Heart left ventricle (tissue), 13 donors: Measurements from ENCODE around the gene BRK1.

Experiments used
- POLR2A ChIP-seq, 2 donors: fragments of 450-650 bp; IDR thresholded peaks; one replicate each; pipeline ENCODE4 v1.6.1; 2017; ENCODE audit warnings: antibody characterized with exemption in 2 of 2, mild to moderate bottlenecking in 2 of 2, moderate library complexity in 2 of 2
- TF ChIP-seq, protein P1 (sequence below), 12 donors: fragments of 200-600 bp; sonication (generic) in 4 of 12; IDR thresholded peaks; one replicate each; pipeline versions ENCODE4 v1.5.0 to v1.8.0; 2018 to 2022; ENCODE audit warnings: antibody characterized with exemption in 12 of 12, mild to moderate bottlenecking in 5 of 12
- donor health status: ischemic (EF 13 %, LVEDD 7.1; RV severe dilation, severe dysfunction).
- donor health status: DM: no; HTN: yes; CAD: no.
- donor health status: DM: no; HTN: no; CAD: no.
- donor health status: ischemic (EF 25% LVEDD 6.9; RV normal size, moderate dysfunction).
- donor health status: ischemic (EF 25% LVEDD 5.7; RV mildly dilated, moderate dysfunction).
- donor health status: ischemic (EF 35%, LVEDD 5.7; RV mildly dilated, moderate dysfunction).
- donor health status: nonischemic (EF 11% LVEDD 7.7; RV severe dilation, severe dysfunction).
- donor health status: DM: yes; HTN: yes; CAD: no.
- donor health status: PGD.
- donor health status: ischemic (EF 29% LVEDD 5.4; RV normal size, mild dysfunction).
- donor health status: nonischemic (EF 23%, LVEDD 6.1; RV moderate dilation, normal function).

- TF ChIP-seq, protein P1, sequence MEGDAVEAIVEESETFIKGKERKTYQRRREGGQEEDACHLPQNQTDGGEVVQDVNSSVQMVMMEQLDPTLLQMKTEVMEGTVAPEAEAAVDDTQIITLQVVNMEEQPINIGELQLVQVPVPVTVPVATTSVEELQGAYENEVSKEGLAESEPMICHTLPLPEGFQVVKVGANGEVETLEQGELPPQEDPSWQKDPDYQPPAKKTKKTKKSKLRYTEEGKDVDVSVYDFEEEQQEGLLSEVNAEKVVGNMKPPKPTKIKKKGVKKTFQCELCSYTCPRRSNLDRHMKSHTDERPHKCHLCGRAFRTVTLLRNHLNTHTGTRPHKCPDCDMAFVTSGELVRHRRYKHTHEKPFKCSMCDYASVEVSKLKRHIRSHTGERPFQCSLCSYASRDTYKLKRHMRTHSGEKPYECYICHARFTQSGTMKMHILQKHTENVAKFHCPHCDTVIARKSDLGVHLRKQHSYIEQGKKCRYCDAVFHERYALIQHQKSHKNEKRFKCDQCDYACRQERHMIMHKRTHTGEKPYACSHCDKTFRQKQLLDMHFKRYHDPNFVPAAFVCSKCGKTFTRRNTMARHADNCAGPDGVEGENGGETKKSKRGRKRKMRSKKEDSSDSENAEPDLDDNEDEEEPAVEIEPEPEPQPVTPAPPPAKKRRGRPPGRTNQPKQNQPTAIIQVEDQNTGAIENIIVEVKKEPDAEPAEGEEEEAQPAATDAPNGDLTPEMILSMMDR (IDR thresholded peaks at IDR 0.05) = no peak
- TF ChIP-seq POLR2A (IDR thresholded peaks at IDR 0.05) = no peak
These were observed 25.6 kb downstream of the BRK1 start for GRCh38 chr3:10140996-10141546.
